ENCODE results near the gene ATRNL1.
"Not testable (repeated sequence)": the region's sequence is repeated elsewhere in the genome, so short reads cannot be mapped to it uniquely, and the experiment has no call there.

The ATRNL1 gene

GRCh38 chr10:115772606-115773005 is 679.4 kb downstream of the ATRNL1 start:
- no peak for DNase-seq

- DNase-seq, result no peak
These were observed 680.7 kb downstream of the ATRNL1 start for GRCh38 chr10:115773832-115774231.

DNA sequence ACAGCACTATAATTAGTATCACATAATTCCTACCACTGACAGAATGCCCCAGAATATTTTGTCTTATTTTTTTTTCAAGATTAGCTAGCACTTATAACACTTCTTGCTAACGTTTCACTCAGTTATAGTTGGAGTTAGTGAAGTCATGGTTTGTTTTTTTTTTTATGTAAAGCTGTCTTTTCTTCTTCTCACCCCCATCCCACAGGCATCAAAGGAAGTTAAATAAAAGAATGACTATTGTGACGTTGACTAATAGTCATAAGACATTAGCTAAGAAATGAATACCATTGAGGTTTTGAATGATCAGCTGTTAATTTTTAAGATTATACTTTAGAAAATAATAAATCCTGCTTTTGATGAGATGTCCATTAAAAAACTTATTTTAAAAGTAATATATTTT is 681.6 kb downstream of the ATRNL1 start:
- DNase-seq, result no peak

- no peak for DNase-seq
These were observed 684.5 kb downstream of the ATRNL1 start for GRCh38 chr10:115777646-115778045.

DNA sequence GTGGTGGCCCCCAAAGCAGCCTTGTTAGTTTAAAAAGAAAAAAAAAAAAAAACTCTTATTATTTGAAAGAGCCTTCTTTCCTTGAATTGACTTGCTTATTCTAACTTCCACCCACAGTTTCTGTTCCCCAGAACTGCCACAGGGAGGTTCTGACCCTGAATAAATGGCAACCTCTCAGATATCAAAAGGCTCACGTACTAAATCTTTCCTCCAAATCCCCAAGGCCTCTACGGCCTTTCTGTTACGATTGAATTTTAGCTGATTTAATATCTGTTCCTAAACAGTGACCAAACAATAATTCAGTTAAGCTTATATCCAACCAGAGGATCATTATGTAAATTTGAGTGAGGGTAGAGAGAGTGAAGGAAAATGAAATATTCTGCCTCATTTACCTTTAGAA is 697.1 kb downstream of the ATRNL1 start:
- no peak for DNase-seq

DNA sequence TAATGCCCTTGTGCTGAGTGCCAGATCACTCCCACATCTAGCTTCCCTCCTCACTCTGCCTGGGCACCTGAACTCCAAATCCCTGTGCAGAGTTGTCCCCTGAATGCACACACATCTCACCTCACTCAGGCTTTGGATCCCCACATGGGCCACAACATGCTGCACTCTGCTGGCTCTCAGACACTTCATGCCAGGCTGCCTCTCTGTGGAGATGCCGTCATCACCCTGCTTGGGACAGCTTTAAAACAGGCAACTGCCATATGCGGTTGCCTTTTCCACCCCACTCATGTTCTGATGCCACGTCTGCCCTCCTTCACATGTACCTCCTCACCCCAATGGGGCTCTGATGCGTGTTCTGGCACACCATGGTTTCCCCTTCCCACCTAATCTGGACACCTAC is 702.8 kb downstream of the ATRNL1 start:
- DNase-seq, result no peak

DNA sequence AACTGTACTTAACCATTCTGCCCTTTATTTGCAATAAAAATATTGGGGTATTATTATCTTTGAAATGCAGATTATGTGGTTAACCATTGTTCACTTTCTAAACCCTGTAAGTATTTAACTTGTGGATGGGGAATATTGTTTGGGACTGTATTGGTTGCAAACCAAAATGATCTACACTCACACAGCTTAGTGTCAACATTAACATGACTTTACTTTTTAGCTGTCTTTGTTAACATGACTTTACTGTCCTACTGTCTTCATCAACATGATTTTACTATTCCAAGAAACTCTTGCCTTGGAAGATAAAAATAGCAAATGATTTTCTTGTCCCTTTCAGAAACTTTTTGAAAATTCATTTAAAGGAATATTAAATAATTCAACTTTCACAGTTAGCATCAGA is 708.3 kb downstream of the ATRNL1 start:
- no peak for DNase-seq

DNA sequence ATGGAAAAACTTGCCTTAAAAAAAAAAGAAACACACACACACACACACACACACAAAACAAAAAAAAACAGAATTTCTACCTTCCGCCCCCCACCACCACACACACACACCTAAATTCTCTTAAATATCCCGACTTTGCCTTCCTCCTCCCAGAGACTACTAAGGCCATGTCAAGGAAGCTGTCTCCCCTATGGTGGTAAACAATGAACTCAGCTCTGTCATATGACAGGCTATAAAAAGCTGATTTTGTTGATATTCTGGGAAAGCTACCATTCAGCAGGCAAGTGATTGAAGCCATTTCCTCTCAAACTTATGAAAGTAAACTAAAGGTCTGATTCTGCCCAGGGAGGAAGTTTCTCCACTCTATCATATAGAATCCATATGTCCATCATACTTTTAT is 708.8 kb downstream of the ATRNL1 start:
- DNase-seq, result no peak

DNA sequence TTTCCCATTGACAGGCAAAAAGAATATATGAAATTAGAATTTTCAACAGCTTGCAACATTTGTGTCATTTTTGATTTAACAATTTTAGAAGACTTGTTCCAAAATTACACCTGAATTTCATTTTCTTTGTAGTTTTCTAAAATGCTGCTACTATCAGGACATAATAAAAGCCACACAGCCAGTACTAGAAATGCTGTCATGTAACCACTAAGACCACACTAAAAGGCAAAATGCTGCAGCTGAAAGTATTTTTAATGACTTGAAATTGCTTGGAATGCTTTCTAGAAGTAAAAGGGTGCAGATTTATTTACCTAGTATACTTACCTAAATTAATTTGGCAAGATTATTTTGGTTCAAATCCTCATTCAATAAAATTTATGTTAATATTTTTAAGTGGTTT is 709.7 kb downstream of the ATRNL1 start:
- DNase-seq, result no peak

GRCh38 chr10:115814542-115814941 is 721.4 kb downstream of the ATRNL1 start:
- no peak for DNase-seq

GRCh38 chr10:115818012-115818411 is 724.8 kb downstream of the ATRNL1 start:
- no peak for DNase-seq

DNA sequence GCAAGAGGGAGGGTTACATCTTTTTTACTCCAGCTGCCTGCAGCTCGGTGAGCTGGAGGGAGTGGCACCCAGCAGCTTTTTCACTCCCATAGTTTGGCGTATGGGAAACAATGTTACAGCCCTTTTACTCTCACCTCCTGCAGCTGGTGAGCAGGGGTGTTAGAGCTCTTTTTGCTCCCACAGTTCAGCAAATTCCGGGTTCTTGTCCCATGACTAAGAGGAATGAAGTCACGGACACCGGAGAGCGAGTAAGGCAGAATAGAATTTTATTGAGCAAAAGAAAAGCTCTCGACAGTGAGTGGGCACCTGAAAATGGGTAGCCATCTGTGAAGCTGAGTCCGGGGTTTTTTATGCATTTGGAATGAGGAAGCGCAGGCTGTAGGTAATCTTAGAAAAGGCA is 733.2 kb downstream of the ATRNL1 start:
- no peak for DNase-seq

- DNase-seq, result no peak
These were observed 734.3 kb downstream of the ATRNL1 start for GRCh38 chr10:115827231-115828009.

DNA sequence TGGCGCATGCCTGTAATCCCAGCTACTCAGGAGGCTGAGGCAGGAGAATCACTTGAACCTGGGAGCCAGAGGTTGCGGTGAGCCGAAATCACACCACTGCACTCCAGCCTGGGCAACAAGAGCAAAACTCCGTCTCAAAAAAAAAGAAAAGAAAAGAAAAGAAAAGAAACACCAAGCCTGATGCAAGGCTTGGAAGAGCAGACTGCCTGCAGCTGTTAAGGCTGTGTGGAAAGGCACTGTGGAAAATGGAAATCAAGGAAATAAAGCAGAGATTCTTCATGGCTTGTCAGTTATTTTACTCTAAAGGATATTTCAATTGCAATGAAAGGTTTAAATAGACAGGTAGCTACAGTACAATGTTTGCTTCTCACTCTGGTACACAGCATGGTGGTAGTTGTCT is 735.0 kb downstream of the ATRNL1 start:
- not testable (repeated sequence) for DNase-seq

DNA sequence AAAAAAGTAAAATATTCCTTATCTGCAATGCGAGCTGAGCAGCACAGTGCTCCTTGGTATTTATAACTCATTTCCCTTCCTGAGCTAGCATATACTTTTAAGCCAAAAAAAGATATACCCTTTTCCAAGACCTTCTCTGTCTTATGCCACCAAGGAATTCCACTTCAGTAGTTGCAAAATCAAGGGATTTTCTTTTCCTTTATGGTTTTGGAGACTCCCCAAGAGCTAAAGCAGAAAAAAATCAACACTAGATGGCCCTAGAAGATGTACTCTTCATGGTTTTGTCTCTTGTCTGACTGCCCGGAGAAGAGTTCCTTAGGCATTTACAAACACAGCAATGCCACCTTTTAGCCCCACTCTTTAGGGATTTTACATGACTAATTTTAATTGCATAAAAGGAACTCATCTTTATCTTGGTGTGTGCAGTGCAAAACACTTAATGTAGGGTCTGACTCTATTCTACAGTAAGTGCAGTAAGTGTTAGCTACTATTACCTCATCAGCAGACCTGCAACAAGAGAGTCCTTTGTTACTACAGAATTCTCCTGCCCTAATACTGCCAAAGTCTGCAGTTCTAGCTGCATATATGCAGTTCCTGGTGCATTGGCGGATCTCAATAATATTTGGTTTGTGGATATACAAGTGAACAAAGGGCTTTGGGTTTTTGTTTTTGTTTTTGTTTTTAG is 736.5 kb downstream of the ATRNL1 start:
- no peak for DNase-seq

DNA sequence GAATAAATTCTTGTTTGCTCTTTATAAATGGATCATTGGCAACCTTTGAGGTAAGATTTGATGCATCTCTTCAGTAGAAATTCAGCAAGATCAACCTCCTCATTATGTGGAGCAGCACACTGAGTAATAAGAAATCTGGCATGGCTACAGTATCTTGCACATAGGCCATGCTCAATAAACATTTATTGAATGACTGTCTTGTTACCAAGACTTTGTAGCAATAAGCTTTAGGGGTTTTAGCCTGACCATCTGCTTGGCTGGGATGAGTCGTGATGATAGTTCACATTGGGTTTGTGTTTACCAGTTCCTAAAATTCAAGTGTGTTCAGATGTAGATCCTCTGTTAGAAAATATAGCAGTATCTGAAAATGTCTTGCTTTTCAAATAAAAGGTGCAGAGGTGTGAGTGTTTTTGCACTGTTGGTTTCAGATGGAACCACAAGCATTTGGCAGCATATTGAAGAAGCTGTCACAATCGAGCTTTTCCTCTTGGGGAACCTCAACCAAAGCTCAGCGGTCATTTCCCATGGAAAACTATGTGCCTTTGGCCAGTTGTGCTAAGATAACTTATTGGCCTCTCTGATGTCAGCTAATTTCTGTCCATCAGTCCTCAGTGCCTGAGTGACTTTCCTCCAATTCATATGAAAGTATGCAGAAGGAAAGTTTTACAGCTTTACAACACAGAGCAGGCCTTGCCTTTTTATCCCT is 737.3 kb downstream of the ATRNL1 start:
- DNase-seq, result no peak

GRCh38 chr10:115831016-115831415 is 737.9 kb downstream of the ATRNL1 start:
- no peak for DNase-seq

- DNase-seq, result no peak
These were observed 740.0 kb downstream of the ATRNL1 start for GRCh38 chr10:115833119-115833518.

DNA sequence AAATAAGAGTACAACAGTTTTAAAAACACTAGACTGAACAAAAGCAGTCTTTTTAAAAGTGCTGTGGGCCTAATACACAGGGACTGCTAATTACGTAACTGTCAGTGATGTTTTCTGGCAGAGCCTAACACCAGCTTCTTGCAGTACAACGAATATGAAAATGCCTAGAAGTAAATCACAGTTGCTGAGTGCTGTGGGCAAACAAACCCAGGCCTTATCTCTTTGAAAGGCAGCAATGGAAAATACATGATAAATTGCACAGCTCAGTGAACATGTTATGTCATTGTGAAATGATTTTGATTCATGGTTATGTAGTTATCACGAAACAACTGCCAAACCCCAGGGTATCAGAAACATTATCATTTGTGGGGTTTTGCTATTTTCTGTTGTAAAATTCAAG is 751.4 kb downstream of the ATRNL1 start:
- DNase-seq, result peak in 1 of 2 experiments; percentile 34

- no peak for DNase-seq
These were observed 752.8 kb downstream of the ATRNL1 start for GRCh38 chr10:115845921-115846320.

- DNase-seq, result no peak
These were observed 753.4 kb downstream of the ATRNL1 start for GRCh38 chr10:115846528-115846927.

DNA sequence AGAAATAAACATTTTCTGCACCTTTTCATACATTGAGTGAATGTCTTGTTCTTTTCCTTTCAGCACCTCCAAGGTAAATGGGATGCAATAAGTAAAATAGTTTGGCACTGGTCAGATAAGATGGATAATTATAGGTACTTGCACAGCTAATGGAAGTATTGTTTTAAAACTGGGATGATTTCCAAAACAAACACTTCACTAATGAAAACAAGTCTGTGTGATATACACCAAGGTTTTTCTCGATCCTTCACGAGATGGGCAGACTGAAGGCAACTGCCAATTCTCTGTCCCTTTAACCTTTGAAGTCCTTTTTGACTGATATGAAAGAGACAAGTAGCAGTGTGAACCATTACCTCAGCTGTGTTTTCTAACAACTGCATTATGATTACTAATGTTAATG is 756.0 kb downstream of the ATRNL1 start:
- DNase-seq, result no peak

GRCh38 chr10:115850666-115851065 is 757.5 kb downstream of the ATRNL1 start:
- no peak for DNase-seq

DNA sequence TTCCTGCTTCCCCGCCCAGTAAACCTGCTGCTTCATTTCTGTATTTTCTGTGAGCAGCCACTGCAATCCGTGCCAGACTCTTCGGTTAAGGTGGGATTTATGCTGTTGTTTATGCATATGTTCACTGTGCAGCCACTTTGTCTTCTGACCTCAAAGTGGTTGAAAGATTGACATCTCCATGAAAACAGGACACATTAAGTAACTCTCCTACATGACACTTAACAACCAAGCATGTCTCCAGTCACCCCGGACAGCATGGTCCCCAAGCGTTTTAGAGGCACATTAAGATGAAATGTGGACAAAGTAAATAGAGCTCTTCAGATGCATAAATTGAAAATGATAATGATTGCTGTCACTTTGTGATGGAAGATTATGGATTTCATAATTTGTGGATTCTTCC is 758.5 kb downstream of the ATRNL1 start:
- no peak for DNase-seq
